SIG-M5 (cell line): ENCODE results near the gene RIMBP3C.
"Not testable (repeated sequence)": the region's sequence is repeated elsewhere in the genome, so short reads cannot be mapped to it uniquely, and the experiment has no call there.

Experiments
- DNase-seq: peaks from one replicate; lab custom pipeline; 2025; lab: John Stamatoyannopoulos, UW

Gene RIMBP3C

GRCh38 chr22:21551361-21551760, at the start of gene RIMBP3C:
RIMBP3C (minus strand) TSS chr22:21551461; CDS start chr22:21550976, 485 bp downstream.
- DNase-seq, result not testable (repeated sequence)

- no peak for DNase-seq
These were observed 48.0 kb upstream of the RIMBP3C start for GRCh38 chr22:21599053-21599893.

- DNase-seq, result no peak
These were observed 47.0 kb upstream of the RIMBP3C start for GRCh38 chr22:21598302-21598701.

- not testable (repeated sequence) for DNase-seq
These were observed 45.3 kb upstream of the RIMBP3C start for GRCh38 chr22:21596356-21597135.

- DNase-seq, result no peak
These were observed 43.7 kb upstream of the RIMBP3C start for GRCh38 chr22:21594865-21595452.

- no peak for DNase-seq
These were observed 42.4 kb upstream of the RIMBP3C start for GRCh38 chr22:21593406-21594232.

GRCh38 chr22:21592422-21592821, 41.2 kb upstream of the RIMBP3C start:
- no peak for DNase-seq

- DNase-seq, result no peak
These were observed 40.4 kb upstream of the RIMBP3C start for GRCh38 chr22:21591695-21592094.

- no peak for DNase-seq
These were observed 39.8 kb upstream of the RIMBP3C start for GRCh38 chr22:21590809-21591641.

GRCh38 chr22:21589396-21589795, 38.1 kb upstream of the RIMBP3C start:
- DNase-seq, result no peak

- DNase-seq, result no peak
These were observed 36.7 kb upstream of the RIMBP3C start for GRCh38 chr22:21587803-21588611.

- no peak for DNase-seq
These were observed 34.1 kb upstream of the RIMBP3C start for GRCh38 chr22:21585389-21585788.

- DNase-seq, result no peak
These were observed 31.8 kb upstream of the RIMBP3C start for GRCh38 chr22:21582801-21583740.

GRCh38 chr22:21581009-21581713, 29.9 kb upstream of the RIMBP3C start:
- DNase-seq, result not testable (repeated sequence)

GRCh38 chr22:21580623-21581007, 29.4 kb upstream of the RIMBP3C start:
- DNase-seq, result not testable (repeated sequence)

GRCh38 chr22:21579474-21579851, 28.2 kb upstream of the RIMBP3C start:
- DNase-seq, result no peak

GRCh38 chr22:21573750-21574494, 22.7 kb upstream of the RIMBP3C start:
- DNase-seq, result no peak
